ENCODE measurements around the gene GDF10.

- TF ChIP-seq CTCF (IDR thresholded peaks at IDR 0.05) (no peak), POLR2A (IDR thresholded peaks at IDR 0.05) (no peak), EP300 (IDR thresholded peaks at IDR 0.05) (no peak), POLR2AphosphoS5 (IDR thresholded peaks at IDR 0.05) (no peak)
Observed at GRCh38 chr10:47261556-47261955, 38.4 kb upstream of the GDF10 start.
